K562 (cell line): ENCODE measurements around the gene TTLL10. TPM values are rescaled to one million over a fixed set of nuclear protein-coding genes. Genes with fewer than 3 reads are reported as not detected.

ENCODE experiments used
- BCL6 ChIP-seq: fragments of 250-450 bp; sonication (Bioruptor Pico); IDR thresholded peaks from 2 replicates; pipeline ENCODE4 v1.4.0; 2020
- ETV6 ChIP-seq, 3 experiments: fragments of 150-350 bp in 1 of 3; sonication (generic) in 1 of 3; formaldehyde crosslinking in 1 of 3; IDR thresholded peaks; 2 replicates each; pipeline versions ENCODE4 v1.6.1 to v1.8.0; 2014 to 2022; ENCODE audit warnings: borderline replicate concordance in 2 of 3, low read depth in 2 of 3, antibody characterized with exemption in 1 of 3, low read length in 1 of 3, mild to moderate bottlenecking in 1 of 3, missing genetic modification reagents in 1 of 3
- GTF2A2 ChIP-seq: IDR thresholded peaks from 2 replicates; pipeline ENCODE4 v1.6.1; 2016; ENCODE audit warnings: mild to moderate bottlenecking, missing genetic modification characterization, missing compliant biosample characterization
- GTF2E2 ChIP-seq: fragments of 200-800 bp; sonication (Bioruptor generic); IDR thresholded peaks from 2 replicates; pipeline ENCODE4 v1.6.1; 2016; ENCODE audit warnings: missing genetic modification characterization, missing compliant biosample characterization
- GTF2F1 ChIP-seq: IDR thresholded peaks from 2 replicates; pipeline ENCODE4 v1.6.1; 2011; ENCODE audit warnings: low read depth, low read length, improper control_type of control experiment
- HDAC8 ChIP-seq: fragments of 450-650 bp; IDR thresholded peaks from 2 replicates; pipeline ENCODE4 v1.6.1; 2016; ENCODE audit warnings: mild to moderate bottlenecking, missing genetic modification characterization, moderate library complexity, missing compliant biosample characterization
- NR2C1 ChIP-seq, 2 experiments: fragments of 450-650 bp; IDR thresholded peaks; 2 replicates each; pipeline ENCODE4 v1.6.1; 2017; ENCODE audit warnings: mild to moderate bottlenecking in 2 of 2, antibody characterized with exemption in 1 of 2, inconsistent platforms in 1 of 2, missing compliant biosample characterization in 1 of 2, missing genetic modification characterization in 1 of 2
- POLR2AphosphoS5 ChIP-seq: IDR thresholded peaks from 2 replicates; pipeline ENCODE4 v1.6.1; 2011; ENCODE audit warnings: mild to moderate bottlenecking, low read depth, low read length, moderate library complexity; ENCODE audit not compliant: control insufficient read depth, insufficient read depth
- POLR2G ChIP-seq: fragments of 200-400 bp; formaldehyde crosslinking; IDR thresholded peaks from 2 replicates; pipeline ENCODE4 v1.6.1; 2017; ENCODE audit warnings: low read depth, mild to moderate bottlenecking, antibody characterized with exemption, low read length, moderate library complexity
- SMAD4 ChIP-seq: fragments of 250-450 bp; sonication (Bioruptor Pico); conservative IDR thresholded peaks from 2 replicates; pipeline ENCODE4 v1.8.0; 2021; ENCODE audit warnings: inconsistent platforms, mild to moderate bottlenecking, moderate library complexity
- SP2 ChIP-seq: IDR thresholded peaks from 2 replicates; pipeline ENCODE4 v1.6.1; 2011; ENCODE audit warnings: mild to moderate bottlenecking, low read depth, low read length, moderate library complexity; ENCODE audit not compliant: poor library complexity, severe bottlenecking; ENCODE audit errors: extremely low read depth
- SUPT5H ChIP-seq: fragments of 450-650 bp; IDR thresholded peaks from 2 replicates; pipeline ENCODE4 v1.6.1; 2016
- TCF7 ChIP-seq: sonication (generic); IDR thresholded peaks from 2 replicates; pipeline ENCODE4 v1.6.1; 2016; ENCODE audit warnings: antibody characterized with exemption, borderline replicate concordance
- TFE3 ChIP-seq: fragments of 450-650 bp; formaldehyde crosslinking; IDR thresholded peaks from 2 replicates; pipeline ENCODE4 v1.4.0; 2020; ENCODE audit warnings: mild to moderate bottlenecking, mixed read lengths
- TRIM28 ChIP-seq: fragments of 450-650 bp; IDR thresholded peaks from 2 replicates; pipeline ENCODE4 v1.6.1; 2017
- ZNF23 ChIP-seq: fragments of 250-450 bp; sonication (Bioruptor Pico); IDR thresholded peaks from 2 replicates; pipeline ENCODE4 v1.4.0; 2020; ENCODE audit warnings: mild to moderate bottlenecking
- ZNF395 ChIP-seq: fragments of 200-800 bp; sonication (Bioruptor generic); IDR thresholded peaks from 2 replicates; pipeline ENCODE4 v1.6.1; 2017; ENCODE audit warnings: missing genetic modification characterization, missing compliant biosample characterization
- ZNF561 ChIP-seq: fragments of 450-650 bp; formaldehyde crosslinking; conservative IDR thresholded peaks from 2 replicates; pipeline ENCODE4 v1.4.0; 2020; ENCODE audit warnings: mild to moderate bottlenecking, moderate library complexity
- ZNF75A ChIP-seq: fragments of 450-650 bp; formaldehyde crosslinking; IDR thresholded peaks from 2 replicates; pipeline ENCODE4 v1.4.0; 2020; ENCODE audit warnings: mild to moderate bottlenecking
- ZNF76 ChIP-seq: fragments of 250-450 bp; sonication (Bioruptor Pico); IDR thresholded peaks from 2 replicates; pipeline ENCODE4 v1.4.0; 2020; ENCODE audit warnings: mild to moderate bottlenecking, moderate library complexity, borderline replicate concordance
- polyA plus RNA-seq, 8 experiments: library from polyadenylated mRNA; depleted of rRNA in 4 of 8; stranded (reverse) in 5 of 8; unstranded in 3 of 8; fragments of >200 nt; fragmentation: Nextera tagmentation in 2 of 8; fragmentation: Illumina TruSeq in 1 of 8; extraction: Ambion mirVana in 2 of 8; extraction: Trizol in 1 of 8; gene quantifications; 2 replicates each; pipeline versions ENCODE4 v1.2.1 to v1.2.3, GENCODE V29; 2011 to 2014; ENCODE audit warnings: inconsistent platforms in 1 of 8, missing spikeins in 1 of 8
- total RNA-seq, 7 experiments: library from RNA; depleted of rRNA in 6 of 7; stranded (reverse); fragments of >200 nt in 6 of 7; fragmentation: Illumina TruSeq in 2 of 7; extraction: Trizol in 2 of 7; gene quantifications; 2 replicates each; pipeline versions ENCODE4 v1.2.1 to v1.2.3, GENCODE V29; 2011 to 2021; ENCODE audit warnings: low replicate concordance in 1 of 7
- TF ChIP-seq, protein P1 (sequence below): sonication (generic); formaldehyde crosslinking; IDR thresholded peaks from 2 replicates; pipeline ENCODE4 v1.9.0; 2022; ENCODE audit warnings: mild to moderate bottlenecking, missing genetic modification reagents
- TF ChIP-seq, protein P2 (sequence below): IDR thresholded peaks from 3 replicates; pipeline ENCODE4 v1.6.1; 2011; ENCODE audit warnings: borderline replicate concordance, mild to moderate bottlenecking; ENCODE audit not compliant: insufficient read length, insufficient read depth
- TF ChIP-seq, protein P3 (sequence below): sonication (generic); formaldehyde crosslinking; IDR thresholded peaks from 2 replicates; pipeline ENCODE4 v1.5.0; 2020; ENCODE audit warnings: missing genetic modification reagents

TTLL10 gene
- total and polyA plus RNA-seq, 9 of the 15 experiments (the other 6 are each of a cell fraction or from before 2014, with no cell fraction given) = not detected

- no peak for TF ChIP-seq POLR2G
- no peak for TF ChIP-seq ZNF75A (CRISPR knock-in tag)
- TF ChIP-seq GTF2F1 = 0 out of 2 replicates have a peak, but pooled peaks have one; percentile 19
- TF ChIP-seq, protein P1, sequence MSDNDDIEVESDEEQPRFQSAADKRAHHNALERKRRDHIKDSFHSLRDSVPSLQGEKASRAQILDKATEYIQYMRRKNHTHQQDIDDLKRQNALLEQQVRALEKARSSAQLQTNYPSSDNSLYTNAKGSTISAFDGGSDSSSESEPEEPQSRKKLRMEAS (CRISPR knock-in tag) = peak; percentile 88
- no peak for TF ChIP-seq GTF2E2
- TF ChIP-seq HDAC8 (tag) = peak; percentile 50; the same call in 1 of the 2 replicates
- TF ChIP-seq ZNF23 (CRISPR knock-in tag) = no peak
- TF ChIP-seq NR2C1 (IDR thresholded peaks at IDR 0.05) = no peak
- no peak for TF ChIP-seq NR2C1 (tag; IDR thresholded peaks at IDR 0.05)
- peak; percentile 91 for TF ChIP-seq SMAD4 (CRISPR knock-in tag)
- TF ChIP-seq TCF7 = no peak
- no peak for TF ChIP-seq ETV6 (IDR thresholded peaks at IDR 0.05; ENCODE audit: borderline replicate concordance in 1 of 2, low read depth in 2 of 2, low read length in 1 of 2)
- TF ChIP-seq ETV6 (CRISPR knock-in tag; IDR thresholded peaks at IDR 0.05; ENCODE audit: borderline replicate concordance) = peak; percentile 92; the same call in 1 of the 2 replicates
- no peak for TF ChIP-seq BCL6 (CRISPR knock-in tag)
- no peak for TF ChIP-seq ZNF76
- TF ChIP-seq GTF2A2 (tag) = peak; percentile 74
- TF ChIP-seq POLR2AphosphoS5 = no peak
- no peak for TF ChIP-seq TFE3
- TF ChIP-seq SP2 = no peak
- peak; percentile 85 for TF ChIP-seq ZNF395 (CRISPR knock-in tag)
- TF ChIP-seq, protein P2, sequence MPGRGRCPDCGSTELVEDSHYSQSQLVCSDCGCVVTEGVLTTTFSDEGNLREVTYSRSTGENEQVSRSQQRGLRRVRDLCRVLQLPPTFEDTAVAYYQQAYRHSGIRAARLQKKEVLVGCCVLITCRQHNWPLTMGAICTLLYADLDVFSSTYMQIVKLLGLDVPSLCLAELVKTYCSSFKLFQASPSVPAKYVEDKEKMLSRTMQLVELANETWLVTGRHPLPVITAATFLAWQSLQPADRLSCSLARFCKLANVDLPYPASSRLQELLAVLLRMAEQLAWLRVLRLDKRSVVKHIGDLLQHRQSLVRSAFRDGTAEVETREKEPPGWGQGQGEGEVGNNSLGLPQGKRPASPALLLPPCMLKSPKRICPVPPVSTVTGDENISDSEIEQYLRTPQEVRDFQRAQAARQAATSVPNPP = no peak
- TF ChIP-seq TRIM28 = no peak
- TF ChIP-seq, protein P3, sequence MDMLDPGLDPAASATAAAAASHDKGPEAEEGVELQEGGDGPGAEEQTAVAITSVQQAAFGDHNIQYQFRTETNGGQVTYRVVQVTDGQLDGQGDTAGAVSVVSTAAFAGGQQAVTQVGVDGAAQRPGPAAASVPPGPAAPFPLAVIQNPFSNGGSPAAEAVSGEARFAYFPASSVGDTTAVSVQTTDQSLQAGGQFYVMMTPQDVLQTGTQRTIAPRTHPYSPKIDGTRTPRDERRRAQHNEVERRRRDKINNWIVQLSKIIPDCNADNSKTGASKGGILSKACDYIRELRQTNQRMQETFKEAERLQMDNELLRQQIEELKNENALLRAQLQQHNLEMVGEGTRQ (CRISPR knock-in tag) = 0 out of 2 replicates have a peak, but pooled peaks have one; percentile 21
- TF ChIP-seq SUPT5H = no peak
- no peak for TF ChIP-seq ZNF561 (CRISPR knock-in tag)
These were observed 58.6 kb downstream of the TTLL10 start, which contains the start of gene B3GALT6 (continued) for GRCh38 chr1:1232208-1232795.
